HG03139 (cell line): ENCODE measurements around the gene PTRH1.

Experiments
- ATAC-seq: cut with Tn5 transposase; IDR thresholded peaks from one replicate; pipeline ENCODE4 v1.9.1; 2021; ENCODE audit not compliant: unreplicated experiment

Gene PTRH1

GRCh38 chr9:127664678-127665507 is 50.6 kb downstream of the PTRH1 start:
- ATAC-seq, result no peak

- no peak for ATAC-seq
Measured at GRCh38 chr9:127664324-127664677, 51.2 kb downstream of the PTRH1 start.
